ENCODE data around the gene ODAD2.
A peak's percentile ranks its signal among the peaks of the same experiment; 100 is the strongest.
"Not testable (repeated sequence)": the region's sequence is repeated elsewhere in the genome, so short reads cannot be mapped to it uniquely, and the experiment has no call there.

The ODAD2 gene

DNA sequence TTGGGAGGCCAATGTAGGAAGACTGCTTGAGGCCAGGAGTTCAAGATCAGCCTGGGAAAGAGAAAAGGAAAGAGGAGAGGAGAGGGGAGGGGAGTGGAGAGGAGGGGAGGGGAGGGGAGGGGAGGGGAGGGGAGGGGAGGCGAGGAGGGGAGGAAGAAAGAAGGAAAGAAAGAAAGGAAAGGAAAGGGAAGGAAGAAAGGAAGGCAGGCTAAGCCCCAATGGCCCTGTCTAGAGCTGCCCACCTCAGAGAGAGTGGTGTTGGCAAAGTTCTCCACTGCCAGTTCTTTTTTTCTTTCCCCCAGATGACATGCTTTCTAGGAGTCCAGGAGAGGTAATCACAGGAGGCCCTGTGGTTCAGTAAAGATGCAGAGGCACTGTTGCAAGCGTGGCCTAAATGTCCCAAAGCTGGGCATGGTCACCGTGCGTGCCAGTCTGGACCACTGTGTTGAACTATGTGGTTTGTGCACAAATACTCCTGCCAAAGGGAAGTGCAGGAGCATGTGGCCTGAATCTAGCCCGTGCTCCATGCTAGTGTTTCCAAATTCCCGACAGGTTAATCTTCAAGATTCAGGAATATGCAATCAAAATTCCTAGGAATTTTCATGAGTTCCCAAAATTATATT lies 39.7 kb downstream of the ODAD2 start:
- Histone ChIP-seq H3K4me3 (no peak overlapping the region), H3K27ac (no peak overlapping the region)
- DNase-seq (ENCODE audit: low spot score) = no peak
- TF ChIP-seq, protein P1, sequence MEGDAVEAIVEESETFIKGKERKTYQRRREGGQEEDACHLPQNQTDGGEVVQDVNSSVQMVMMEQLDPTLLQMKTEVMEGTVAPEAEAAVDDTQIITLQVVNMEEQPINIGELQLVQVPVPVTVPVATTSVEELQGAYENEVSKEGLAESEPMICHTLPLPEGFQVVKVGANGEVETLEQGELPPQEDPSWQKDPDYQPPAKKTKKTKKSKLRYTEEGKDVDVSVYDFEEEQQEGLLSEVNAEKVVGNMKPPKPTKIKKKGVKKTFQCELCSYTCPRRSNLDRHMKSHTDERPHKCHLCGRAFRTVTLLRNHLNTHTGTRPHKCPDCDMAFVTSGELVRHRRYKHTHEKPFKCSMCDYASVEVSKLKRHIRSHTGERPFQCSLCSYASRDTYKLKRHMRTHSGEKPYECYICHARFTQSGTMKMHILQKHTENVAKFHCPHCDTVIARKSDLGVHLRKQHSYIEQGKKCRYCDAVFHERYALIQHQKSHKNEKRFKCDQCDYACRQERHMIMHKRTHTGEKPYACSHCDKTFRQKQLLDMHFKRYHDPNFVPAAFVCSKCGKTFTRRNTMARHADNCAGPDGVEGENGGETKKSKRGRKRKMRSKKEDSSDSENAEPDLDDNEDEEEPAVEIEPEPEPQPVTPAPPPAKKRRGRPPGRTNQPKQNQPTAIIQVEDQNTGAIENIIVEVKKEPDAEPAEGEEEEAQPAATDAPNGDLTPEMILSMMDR (IDR thresholded peaks at IDR 0.05) = no peak

DNA sequence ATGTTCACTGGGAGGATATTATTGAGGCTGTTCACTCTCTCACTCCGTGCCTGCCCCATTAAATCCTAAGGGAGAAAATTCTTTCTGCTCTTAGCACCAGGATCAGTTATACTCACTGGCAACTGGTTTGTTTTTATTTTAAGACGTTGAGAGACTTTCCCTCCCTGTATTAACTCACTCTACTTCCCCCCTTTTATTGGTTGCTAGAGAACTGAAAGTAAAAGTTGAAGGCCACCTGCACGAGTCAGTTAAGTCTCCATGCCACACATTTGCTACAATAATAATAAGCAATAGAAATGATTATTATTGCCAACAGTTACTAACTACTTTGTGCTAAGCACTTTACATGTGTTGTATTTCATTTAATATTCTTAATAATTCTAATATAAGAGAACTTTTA lies 40.5 kb downstream of the ODAD2 start:
- peak overlapping the region; percentile 54 for H3K4me3 ChIP-seq
- not testable (repeated sequence) for DNase-seq (ENCODE audit: low spot score); H3K27ac ChIP-seq

DNA sequence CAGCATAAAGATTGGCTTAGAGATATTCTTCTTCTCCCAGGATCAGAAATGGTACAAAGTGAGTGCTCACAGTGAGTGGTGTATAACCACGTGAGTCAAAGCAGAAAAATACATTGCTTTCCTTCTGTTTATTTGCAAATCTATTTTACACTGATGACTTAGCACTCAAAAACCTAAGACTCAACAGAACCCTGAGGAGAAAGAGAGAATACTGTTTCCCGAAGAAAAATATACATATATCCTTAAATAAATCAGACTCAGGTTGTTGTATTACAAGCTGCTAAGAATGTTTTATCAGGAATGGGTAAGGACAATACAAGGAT lies 48.7 kb downstream of the ODAD2 start:
- TF ChIP-seq, protein P1 (IDR thresholded peaks at IDR 0.05) = no peak

DNA sequence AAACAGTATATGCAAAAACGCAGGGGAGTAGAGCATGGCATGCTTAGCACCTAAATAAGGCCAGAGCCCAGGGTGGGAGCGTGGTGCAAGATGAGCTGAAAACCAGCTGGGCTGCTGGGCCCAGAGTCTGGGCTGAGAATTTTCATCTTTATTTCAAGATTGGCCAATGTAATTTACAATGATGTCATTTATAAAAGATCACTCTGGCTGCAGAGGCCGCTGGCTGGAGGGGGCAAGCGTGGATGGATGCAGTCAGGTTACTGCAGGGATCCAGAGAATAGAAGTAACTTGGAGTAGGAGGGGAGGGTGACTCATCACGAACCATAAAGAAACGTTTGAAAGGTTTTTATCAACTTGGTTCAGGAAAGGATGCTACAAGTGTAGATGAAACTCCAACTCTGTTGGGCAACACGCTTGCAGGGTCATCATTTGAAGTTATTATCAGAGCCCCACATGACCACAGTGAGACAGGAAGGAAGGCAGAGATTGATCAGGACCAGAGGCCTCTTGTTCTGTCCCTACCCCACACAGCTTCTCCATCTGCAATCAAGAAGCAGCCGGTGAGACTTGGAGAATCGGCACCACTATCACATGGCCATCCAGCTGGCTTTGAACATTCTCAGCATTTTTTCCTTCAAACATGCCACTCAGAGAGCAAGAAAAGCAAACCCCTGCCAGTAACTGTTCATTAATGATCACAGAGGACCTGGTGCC lies 49.2 kb downstream of the ODAD2 start:
- DNase-seq (ENCODE audit: low spot score) = no peak
- H3K4me3 ChIP-seq = no peak overlapping the region
- TF ChIP-seq, protein P1 (IDR thresholded peaks at IDR 0.05) = no peak
- H3K27ac ChIP-seq = no peak overlapping the region

More for the DNA sequence above, 48.7 kb downstream of the ODAD2 start:
- H3K27ac ChIP-seq = no peak overlapping the region
- no peak for DNase-seq (ENCODE audit: low spot score)
- no peak overlapping the region for H3K4me3 ChIP-seq

DNA sequence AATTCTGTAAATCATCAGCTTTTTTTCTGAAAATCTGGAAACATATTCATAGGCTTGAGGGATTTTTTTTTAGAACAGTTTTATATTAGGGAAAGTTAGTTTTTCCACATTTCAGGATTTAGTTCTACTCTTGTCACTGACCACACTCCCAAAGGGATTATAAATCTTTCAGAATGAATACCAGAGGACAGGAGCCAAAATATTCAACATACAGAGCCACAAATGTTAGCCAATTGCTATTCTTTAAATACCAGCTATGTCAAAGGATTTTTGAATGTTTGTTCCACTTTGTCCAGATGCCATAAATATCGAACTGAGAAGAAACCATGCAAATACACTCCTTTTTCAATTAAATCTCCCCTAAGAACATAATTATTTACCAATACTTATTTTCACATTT lies 50.7 kb downstream of the ODAD2 start:
- no peak for DNase-seq (ENCODE audit: low spot score)
- Histone ChIP-seq H3K27ac (no peak overlapping the region), H3K4me3 (no peak overlapping the region)
- TF ChIP-seq, protein P1 (IDR thresholded peaks at IDR 0.05) = no peak

DNA sequence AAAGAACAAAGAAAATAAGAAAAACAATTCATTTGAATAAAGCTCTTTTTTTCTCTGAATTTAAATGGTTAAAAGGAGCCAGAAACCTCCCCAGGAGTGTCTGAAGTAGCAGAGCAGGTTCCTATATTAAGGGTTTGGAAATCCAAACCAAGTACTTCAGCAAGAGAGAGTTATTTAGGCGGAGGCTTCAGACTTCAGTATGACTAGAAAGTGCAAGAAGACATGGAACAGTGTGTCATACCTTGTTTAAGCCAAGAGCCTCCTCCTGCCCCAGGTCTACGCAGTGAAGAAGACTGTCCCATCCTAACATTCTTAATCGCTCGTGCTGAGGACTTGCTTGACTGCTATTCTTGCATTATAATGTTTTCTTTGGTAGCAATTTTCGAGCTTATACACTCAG lies 51.3 kb downstream of the ODAD2 start:
- Histone ChIP-seq H3K4me3 (no peak overlapping the region), H3K27ac (no peak overlapping the region)
- TF ChIP-seq, protein P1 (IDR thresholded peaks at IDR 0.05) = no peak
- DNase-seq (ENCODE audit: low spot score) = no peak

DNA sequence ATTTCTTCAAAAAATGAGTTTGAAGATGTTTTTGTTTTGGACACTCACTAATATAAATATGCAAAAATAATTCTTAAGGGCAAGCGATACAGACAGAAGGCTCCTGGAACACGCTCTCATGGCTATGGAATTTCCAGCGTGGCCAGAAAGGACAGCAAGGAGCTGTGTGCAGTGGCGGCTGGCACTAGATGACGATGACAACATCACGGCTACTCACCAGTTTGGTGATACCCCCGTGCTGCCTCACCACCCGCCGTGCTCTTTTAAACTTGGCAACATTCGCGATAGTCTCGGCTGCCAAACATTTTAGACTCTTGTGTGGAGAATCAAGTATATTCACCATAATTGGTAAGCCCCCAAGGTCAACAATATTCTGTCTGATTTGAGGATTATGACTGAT lies 54.9 kb downstream of the ODAD2 start:
- TF ChIP-seq, protein P1 (IDR thresholded peaks at IDR 0.05) = no peak
- DNase-seq (ENCODE audit: low spot score) = peak; percentile 78
- Histone ChIP-seq H3K4me3 (peak overlapping the region; percentile 38), H3K27ac (no peak overlapping the region)

All from coronary artery (tissue), 2 donors.